ENCODE measurements around the gene ATP2C2.

The ATP2C2 gene

GRCh38 chr16:84466692-84467091 lies 98.4 kb downstream of the ATP2C2 start:
- in situ Hi-C loops (cut with MboI; ENCODE audit: low sequenced_read_pairs), result no loop called here

GRCh38 chr16:84467256-84467655 lies 98.9 kb downstream of the ATP2C2 start:
- in situ Hi-C loops (cut with MboI; ENCODE audit: low sequenced_read_pairs), result no loop called here

GRCh38 chr16:84467709-84468108 lies 99.4 kb downstream of the ATP2C2 start:
- in situ Hi-C loops (cut with MboI; ENCODE audit: low sequenced_read_pairs), result no loop called here

- in situ Hi-C loops (cut with MboI; ENCODE audit: low sequenced_read_pairs), result no loop called here
Measured at GRCh38 chr16:84471316-84471715, 103.0 kb downstream of the ATP2C2 start.

- in situ Hi-C loops (cut with MboI; ENCODE audit: low sequenced_read_pairs), result no loop called here
Measured at GRCh38 chr16:84471966-84472365, 103.6 kb downstream of the ATP2C2 start.

- in situ Hi-C loops (cut with MboI; ENCODE audit: low sequenced_read_pairs), result loop anchor here (25.0 kb wide), 1 partner anchor 513 kb away; the partner anchor contains the start of genes NECAB2 and OSGIN1
Measured at GRCh38 chr16:84475643-84476240, 107.4 kb downstream of the ATP2C2 start.

- in situ Hi-C loops (cut with MboI; ENCODE audit: low sequenced_read_pairs), result loop anchor here (25.0 kb wide), 1 partner anchor 514 kb away; the partner anchor contains the start of genes NECAB2 and OSGIN1
Measured at GRCh38 chr16:84476401-84476800, 108.1 kb downstream of the ATP2C2 start.

- in situ Hi-C loops (cut with MboI; ENCODE audit: low sequenced_read_pairs), result loop anchor here (25.0 kb wide), 1 partner anchor 515 kb away; the partner anchor contains the start of genes NECAB2 and OSGIN1
Measured at GRCh38 chr16:84477661-84478060, 109.3 kb downstream of the ATP2C2 start.

GRCh38 chr16:84478172-84478947 lies 110.0 kb downstream of the ATP2C2 start:
- in situ Hi-C loops (cut with MboI; ENCODE audit: low sequenced_read_pairs), result loop anchor here (25.0 kb wide), 1 partner anchor 516 kb away; the partner anchor contains the start of genes NECAB2 and OSGIN1

- in situ Hi-C loops (cut with MboI; ENCODE audit: low sequenced_read_pairs), result loop anchor here (10.0 to 25.0 kb wide), 2 partner anchors 195 to 518 kb away; partner anchors contain the start of genes NECAB2 and OSGIN1
Measured at GRCh38 chr16:84479716-84480450, 111.5 kb downstream of the ATP2C2 start.

GRCh38 chr16:84481051-84481735 lies 112.9 kb downstream of the ATP2C2 start:
- in situ Hi-C loops (cut with MboI; ENCODE audit: low sequenced_read_pairs), result loop anchor here (10.0 to 25.0 kb wide), 2 partner anchors 196 to 519 kb away; partner anchors contain the start of genes NECAB2 and OSGIN1

GRCh38 chr16:84482001-84482891 lies 113.9 kb downstream of the ATP2C2 start:
- in situ Hi-C loops (cut with MboI; ENCODE audit: low sequenced_read_pairs), result loop anchor here (10.0 to 25.0 kb wide), 2 partner anchors 197 to 520 kb away; partner anchors contain the start of genes NECAB2 and OSGIN1

GRCh38 chr16:84482951-84483881 lies 114.9 kb downstream of the ATP2C2 start:
- in situ Hi-C loops (cut with MboI; ENCODE audit: low sequenced_read_pairs), result loop anchor here (10.0 to 25.0 kb wide), 2 partner anchors 198 to 521 kb away; partner anchors contain the start of genes NECAB2 and OSGIN1

GRCh38 chr16:84483882-84484565 lies 115.7 kb downstream of the ATP2C2 start:
- in situ Hi-C loops (cut with MboI; ENCODE audit: low sequenced_read_pairs), result loop anchor here (10.0 to 25.0 kb wide), 2 partner anchors 199 to 522 kb away; partner anchors contain the start of genes NECAB2 and OSGIN1

- in situ Hi-C loops (cut with MboI; ENCODE audit: low sequenced_read_pairs), result loop anchor here (10.0 to 25.0 kb wide), 2 partner anchors 200 to 522 kb away; partner anchors contain the start of genes NECAB2 and OSGIN1
Measured at GRCh38 chr16:84484579-84485254, 116.4 kb downstream of the ATP2C2 start.

- in situ Hi-C loops (cut with MboI; ENCODE audit: low sequenced_read_pairs), result loop anchor here (10.0 to 25.0 kb wide), 2 partner anchors 201 to 523 kb away; partner anchors contain the start of genes NECAB2 and OSGIN1
Measured at GRCh38 chr16:84485255-84486010, 117.1 kb downstream of the ATP2C2 start.
